ENCODE data around the gene ETS1. TPM values are rescaled to one million over a fixed set of nuclear protein-coding genes. Genes with fewer than 3 reads are reported as not detected.

ETS1 gene
- total RNA-seq, 1 donor, result 67.3 TPM

GRCh38 chr11:128421577-128422330 is 165.6 kb downstream of the ETS1 start:
- Histone ChIP-seq H3K27ac (ENCODE audit: low read depth, low read length) (peak overlapping the region; percentile 95), H4K20me1 (ENCODE audit: insufficient read depth, low read length) (no peaks in the 10 kb centered on the region), H3K4me1 (ENCODE audit: insufficient read depth, low read length) (peaks cover 41% of the 10 kb centered on the region), H3K4me2 (ENCODE audit: insufficient read depth, low read length) (peak overlapping the region; percentile 49), H3K27me3 (ENCODE audit: insufficient read depth, low read length) (no peaks in the 10 kb centered on the region), H2AFZ (ENCODE audit: low read length) (peak overlapping the region; percentile 43), H3K79me2 (ENCODE audit: insufficient read depth, low read length) (no peaks in the 10 kb centered on the region), H3K9me3 (ENCODE audit: low read depth, low read length) (no peaks in the 10 kb centered on the region), H3K36me3 (ENCODE audit: insufficient read depth, low read length) (no peaks in the 10 kb centered on the region), H3K4me3 (ENCODE audit: insufficient read depth, low read length) (no peak overlapping the region)
- peak; percentile 51 for DNase-seq (ENCODE audit: insufficient read length, low spot score, missing footprints)
- TF ChIP-seq CTCF (IDR thresholded peaks at IDR 0.05; ENCODE audit: extremely low read depth, low read depth, low read length), result no peak

GRCh38 chr11:128420951-128421350 is 166.4 kb downstream of the ETS1 start:
- peak overlapping the region; percentile 49 for H3K4me2 ChIP-seq (ENCODE audit: insufficient read depth, low read length)
- H4K20me1 ChIP-seq (ENCODE audit: insufficient read depth, low read length), result no peaks in the 10 kb centered on the region
- peak overlapping the region; percentile 95 for H3K27ac ChIP-seq (ENCODE audit: low read depth, low read length)
- DNase-seq (ENCODE audit: insufficient read length, low spot score, missing footprints), result peak; percentile 80
- no peaks in the 10 kb centered on the region for H3K79me2 ChIP-seq (ENCODE audit: insufficient read depth, low read length)
- no peak overlapping the region for H3K4me3 ChIP-seq (ENCODE audit: insufficient read depth, low read length)
- H3K36me3 ChIP-seq (ENCODE audit: insufficient read depth, low read length), result no peaks in the 10 kb centered on the region
- H3K27me3 ChIP-seq (ENCODE audit: insufficient read depth, low read length), result no peaks in the 10 kb centered on the region
- peaks cover 41% of the 10 kb centered on the region for H3K4me1 ChIP-seq (ENCODE audit: insufficient read depth, low read length)
- no peak overlapping the region for H2AFZ ChIP-seq (ENCODE audit: low read length)
- H3K9me3 ChIP-seq (ENCODE audit: low read depth, low read length), result no peaks in the 10 kb centered on the region
- TF ChIP-seq CTCF (IDR thresholded peaks at IDR 0.05; ENCODE audit: extremely low read depth, low read depth, low read length), result no peak

- TF ChIP-seq CTCF (IDR thresholded peaks at IDR 0.05; ENCODE audit: extremely low read depth, low read depth, low read length), result no peak
- no peak for DNase-seq (ENCODE audit: insufficient read length, low spot score, missing footprints)
- Histone ChIP-seq H4K20me1 (ENCODE audit: insufficient read depth, low read length) (no peaks in the 10 kb centered on the region), H3K36me3 (ENCODE audit: insufficient read depth, low read length) (no peaks in the 10 kb centered on the region), H3K79me2 (ENCODE audit: insufficient read depth, low read length) (no peaks in the 10 kb centered on the region), H2AFZ (ENCODE audit: low read length) (peak overlapping the region; percentile 61), H3K27ac (ENCODE audit: low read depth, low read length) (peak overlapping the region; percentile 95), H3K4me2 (ENCODE audit: insufficient read depth, low read length) (peak overlapping the region; percentile 49), H3K4me3 (ENCODE audit: insufficient read depth, low read length) (no peak overlapping the region), H3K9me3 (ENCODE audit: low read depth, low read length) (no peaks in the 10 kb centered on the region), H3K27me3 (ENCODE audit: insufficient read depth, low read length) (no peaks in the 10 kb centered on the region), H3K4me1 (ENCODE audit: insufficient read depth, low read length) (peaks cover 41% of the 10 kb centered on the region)
These were observed 167.1 kb downstream of the ETS1 start for GRCh38 chr11:128420265-128420664.

GRCh38 chr11:128419012-128419767 is 168.2 kb downstream of the ETS1 start:
- Histone ChIP-seq H4K20me1 (ENCODE audit: insufficient read depth, low read length) (no peaks in the 10 kb centered on the region), H3K27ac (ENCODE audit: low read depth, low read length) (no peak overlapping the region), H3K79me2 (ENCODE audit: insufficient read depth, low read length) (no peaks in the 10 kb centered on the region), H2AFZ (ENCODE audit: low read length) (no peak overlapping the region), H3K9me3 (ENCODE audit: low read depth, low read length) (no peaks in the 10 kb centered on the region), H3K4me1 (ENCODE audit: insufficient read depth, low read length) (peaks cover 41% of the 10 kb centered on the region), H3K4me3 (ENCODE audit: insufficient read depth, low read length) (no peak overlapping the region), H3K4me2 (ENCODE audit: insufficient read depth, low read length) (no peak overlapping the region), H3K36me3 (ENCODE audit: insufficient read depth, low read length) (no peaks in the 10 kb centered on the region), H3K27me3 (ENCODE audit: insufficient read depth, low read length) (no peaks in the 10 kb centered on the region)
- no peak for TF ChIP-seq CTCF (IDR thresholded peaks at IDR 0.05; ENCODE audit: extremely low read depth, low read depth, low read length)
- DNase-seq (ENCODE audit: insufficient read length, low spot score, missing footprints), result no peak
